Measurements from ENCODE around the gene CAV2.
"Not testable (repeated sequence)": the region's sequence is repeated elsewhere in the genome, so short reads cannot be mapped to it uniquely, and the experiment has no call there.

Gene CAV2

GRCh38 chr7:116483271-116483942 is 16.1 kb upstream of the CAV2 start:
- TF ChIP-seq CTCF (IDR thresholded peaks at IDR 0.05; ENCODE audit: extremely low read depth, insufficient read depth, missing control alignments) = no peak
- in situ Hi-C loops (cut with MboI; ENCODE audit: low pct_unique_long_range_greater_than_20kb, low sequenced_read_pairs, unreplicated experiment) = no loop called here
- DNase-seq (ENCODE audit: low spot score) = no peak

- in situ Hi-C loops (cut with MboI; ENCODE audit: low pct_unique_long_range_greater_than_20kb, low sequenced_read_pairs, unreplicated experiment); DNase-seq (ENCODE audit: low spot score): not testable (repeated sequence)
Measured at GRCh38 chr7:116484389-116484788, 15.1 kb upstream of the CAV2 start.

- DNase-seq (ENCODE audit: low spot score) = no peak
- TF ChIP-seq CTCF (IDR thresholded peaks at IDR 0.05; ENCODE audit: extremely low read depth, insufficient read depth, missing control alignments) = no peak
- in situ Hi-C loops (cut with MboI; ENCODE audit: low pct_unique_long_range_greater_than_20kb, low sequenced_read_pairs, unreplicated experiment) = no loop called here
Measured at GRCh38 chr7:116487907-116488521, 11.5 kb upstream of the CAV2 start.

- TF ChIP-seq CTCF (IDR thresholded peaks at IDR 0.05; ENCODE audit: extremely low read depth, insufficient read depth, missing control alignments) = no peak
- in situ Hi-C loops (cut with MboI; ENCODE audit: low pct_unique_long_range_greater_than_20kb, low sequenced_read_pairs, unreplicated experiment) = no loop called here
- no peak for DNase-seq (ENCODE audit: low spot score)
Measured at GRCh38 chr7:116490351-116490750, 9.2 kb upstream of the CAV2 start.

- DNase-seq (ENCODE audit: low spot score) = no peak
- in situ Hi-C loops (cut with MboI; ENCODE audit: low pct_unique_long_range_greater_than_20kb, low sequenced_read_pairs, unreplicated experiment) = no loop called here
- TF ChIP-seq CTCF (IDR thresholded peaks at IDR 0.05; ENCODE audit: extremely low read depth, insufficient read depth, missing control alignments) = no peak
Measured at GRCh38 chr7:116491887-116492653, 7.5 kb upstream of the CAV2 start.

- no peak for DNase-seq (ENCODE audit: low spot score)
- in situ Hi-C loops (cut with MboI; ENCODE audit: low pct_unique_long_range_greater_than_20kb, low sequenced_read_pairs, unreplicated experiment) = no loop called here
- TF ChIP-seq CTCF (IDR thresholded peaks at IDR 0.05; ENCODE audit: extremely low read depth, insufficient read depth, missing control alignments) = no peak
Measured at GRCh38 chr7:116492654-116493109, 6.9 kb upstream of the CAV2 start.

- no peak for DNase-seq (ENCODE audit: low spot score)
- no peak for TF ChIP-seq CTCF (IDR thresholded peaks at IDR 0.05; ENCODE audit: extremely low read depth, insufficient read depth, missing control alignments)
- in situ Hi-C loops (cut with MboI; ENCODE audit: low pct_unique_long_range_greater_than_20kb, low sequenced_read_pairs, unreplicated experiment) = no loop called here
Measured at GRCh38 chr7:116493449-116493848, 6.1 kb upstream of the CAV2 start.
